ENCODE data around the gene FANCD2.

DNA sequence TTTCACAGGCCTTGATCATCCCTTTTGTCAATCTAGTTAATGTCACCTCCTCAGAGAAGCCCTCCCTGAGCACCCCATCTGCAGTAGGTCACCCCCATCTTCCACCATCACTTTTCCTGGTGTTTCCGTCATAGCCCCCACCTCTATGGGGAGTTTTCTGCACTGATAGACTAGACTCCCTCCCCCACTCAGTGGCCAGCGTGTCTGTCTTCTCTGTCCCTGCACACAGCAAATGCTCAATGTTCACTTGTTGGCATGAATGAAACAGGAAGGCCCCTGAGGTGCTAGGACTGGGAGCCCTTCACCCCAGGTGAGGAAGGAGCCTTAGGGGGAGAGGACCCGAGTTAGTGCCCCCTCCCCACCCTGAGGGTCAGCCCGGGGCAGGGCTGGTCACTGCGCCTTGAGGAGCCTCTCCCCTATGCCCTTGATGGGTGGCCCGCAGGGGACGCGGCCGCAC is 15.8 kb upstream of the FANCD2 start:
- TF ChIP-seq EZH2 (IDR thresholded peaks at IDR 0.05; ENCODE audit: borderline replicate concordance, low read length) = no peak
- TF ChIP-seq, protein P1, sequence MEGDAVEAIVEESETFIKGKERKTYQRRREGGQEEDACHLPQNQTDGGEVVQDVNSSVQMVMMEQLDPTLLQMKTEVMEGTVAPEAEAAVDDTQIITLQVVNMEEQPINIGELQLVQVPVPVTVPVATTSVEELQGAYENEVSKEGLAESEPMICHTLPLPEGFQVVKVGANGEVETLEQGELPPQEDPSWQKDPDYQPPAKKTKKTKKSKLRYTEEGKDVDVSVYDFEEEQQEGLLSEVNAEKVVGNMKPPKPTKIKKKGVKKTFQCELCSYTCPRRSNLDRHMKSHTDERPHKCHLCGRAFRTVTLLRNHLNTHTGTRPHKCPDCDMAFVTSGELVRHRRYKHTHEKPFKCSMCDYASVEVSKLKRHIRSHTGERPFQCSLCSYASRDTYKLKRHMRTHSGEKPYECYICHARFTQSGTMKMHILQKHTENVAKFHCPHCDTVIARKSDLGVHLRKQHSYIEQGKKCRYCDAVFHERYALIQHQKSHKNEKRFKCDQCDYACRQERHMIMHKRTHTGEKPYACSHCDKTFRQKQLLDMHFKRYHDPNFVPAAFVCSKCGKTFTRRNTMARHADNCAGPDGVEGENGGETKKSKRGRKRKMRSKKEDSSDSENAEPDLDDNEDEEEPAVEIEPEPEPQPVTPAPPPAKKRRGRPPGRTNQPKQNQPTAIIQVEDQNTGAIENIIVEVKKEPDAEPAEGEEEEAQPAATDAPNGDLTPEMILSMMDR (conservative IDR thresholded peaks at IDR 0.05 in 1 of 2, IDR thresholded peaks at IDR 0.05 in 1 of 2; ENCODE audit: extremely low read depth in 1 of 2, insufficient read depth in 1 of 2, low read depth in 1 of 2, low read length in 2 of 2) = no peak
